Neural cell (in vitro differentiated cells): Measurements from ENCODE around the gene TMEM89. TPM values are rescaled to one million over a fixed set of nuclear protein-coding genes. Genes with fewer than 3 reads are reported as not detected.

Experiments used
- H2AFZ ChIP-seq: fragments of 200-600, 300-800 bp; sonication (generic), shearing (Covaris generic); 2 replicates; pipeline ENCODE4 v1.6.0; 2014; ENCODE audit warnings: low read depth, mild to moderate bottlenecking, antibody characterized with exemption, low read length, moderate library complexity
- H3F3A ChIP-seq: fragments of 200-600 bp; shearing (Covaris generic); 2 replicates; pipeline ENCODE4 v1.6.1; 2016; ENCODE audit warnings: mild to moderate bottlenecking, moderate library complexity, mixed read lengths, antibody characterized with exemption, low read length; ENCODE audit not compliant: insufficient read depth, poor library complexity, severe bottlenecking
- H3K27ac ChIP-seq: fragments of 200-600, 300-800 bp; sonication (generic), shearing (Covaris generic); 2 replicates; pipeline ENCODE4 v1.5.1; 2014; ENCODE audit warnings: mild to moderate bottlenecking, low read length, moderate library complexity
- H3K27me3 ChIP-seq: fragments of 300-800, 200-600 bp; sonication (generic), shearing (Covaris generic); 2 replicates; pipeline ENCODE4 v1.6.0; 2014; ENCODE audit warnings: mild to moderate bottlenecking, low read depth, low read length, moderate library complexity; ENCODE audit not compliant: insufficient read depth
- H3K36me3 ChIP-seq: fragments of 300-800, 200-600 bp; sonication (generic), shearing (Covaris generic); 2 replicates; pipeline ENCODE4 v1.5.1; 2014; ENCODE audit warnings: mild to moderate bottlenecking, antibody characterized with exemption, low read length, moderate library complexity; ENCODE audit not compliant: insufficient read depth
- H3K4me2 ChIP-seq: fragments of 300-800, 200-600 bp; sonication (generic), shearing (Covaris generic); 2 replicates; pipeline ENCODE4 v1.6.0; 2014; ENCODE audit warnings: mild to moderate bottlenecking, low read length
- H3K4me3 ChIP-seq: fragments of 300-800, 200-600 bp; sonication (generic), shearing (Covaris generic); 2 replicates; pipeline ENCODE4 v1.5.1; 2014; ENCODE audit warnings: mild to moderate bottlenecking, low read length, moderate library complexity
- H3K79me2 ChIP-seq: fragments of 200-600 bp; shearing (Covaris generic); replicated peaks from 2 replicates; pipeline ENCODE4 v1.6.0; 2014; ENCODE audit warnings: mild to moderate bottlenecking, low read length, moderate library complexity; ENCODE audit not compliant: insufficient read depth
- H3K9ac ChIP-seq: fragments of 300-800, 200-600 bp; sonication (generic), shearing (Covaris generic); 2 replicates; pipeline ENCODE4 v1.6.1; 2016; ENCODE audit warnings: mild to moderate bottlenecking, low read length, mixed read lengths
- H3K9me2 ChIP-seq: fragments of 200-600 bp; shearing (Covaris generic); 2 replicates; pipeline ENCODE4 v1.6.1; 2016; ENCODE audit warnings: mild to moderate bottlenecking, low read length, mixed read lengths; ENCODE audit not compliant: insufficient read depth
- H3K9me3 ChIP-seq: fragments of 200-600, 300-800 bp; sonication (generic), shearing (Covaris generic); 2 replicates; pipeline ENCODE4 v1.6.1; 2016; ENCODE audit warnings: mild to moderate bottlenecking, mixed run types, low read length, moderate library complexity, mixed read lengths
- H4K20me1 ChIP-seq: fragments of 200-600 bp; shearing (Covaris generic); 2 replicates; pipeline ENCODE4 v1.6.1; 2016; ENCODE audit warnings: mild to moderate bottlenecking, mixed run types; ENCODE audit not compliant: insufficient read depth
- CTCF ChIP-seq: fragments of 450-650 bp; IDR thresholded peaks from 2 replicates; pipeline ENCODE4 v1.5.1; 2014; ENCODE audit warnings: antibody characterized with exemption, mild to moderate bottlenecking, moderate library complexity; ENCODE audit not compliant: poor library complexity, severe bottlenecking
- EP300 ChIP-seq: fragments of 450-650 bp; conservative IDR thresholded peaks from 2 replicates; pipeline ENCODE4 v1.6.1; 2014; ENCODE audit warnings: antibody characterized with exemption, mild to moderate bottlenecking, moderate library complexity; ENCODE audit not compliant: poor library complexity, severe bottlenecking
- EZH2 ChIP-seq: fragments of 200-600, 300-800 bp; shearing (Covaris generic), sonication (generic); IDR thresholded peaks from 2 replicates; pipeline ENCODE4 v1.6.1; 2014; ENCODE audit warnings: antibody characterized with exemption, low read length, borderline replicate concordance, mild to moderate bottlenecking; ENCODE audit not compliant: insufficient read depth, poor library complexity, severe bottlenecking
- MXI1 ChIP-seq: fragments of 450-650 bp; conservative IDR thresholded peaks from 2 replicates; pipeline ENCODE4 v1.6.1; 2014; ENCODE audit warnings: antibody characterized with exemption, mild to moderate bottlenecking; ENCODE audit not compliant: poor library complexity, severe bottlenecking
- POLR2AphosphoS5 ChIP-seq: IDR thresholded peaks from 2 replicates; pipeline ENCODE4 v1.6.1; 2012
- RAD21 ChIP-seq: fragments of 450-650 bp; conservative IDR thresholded peaks from 2 replicates; pipeline ENCODE4 v1.6.1; 2014; ENCODE audit warnings: antibody characterized with exemption, mild to moderate bottlenecking, moderate library complexity
- REST ChIP-seq: IDR thresholded peaks from 2 replicates; pipeline ENCODE4 v1.6.1; 2012; ENCODE audit warnings: borderline replicate concordance
- SMC3 ChIP-seq: fragments of 450-650 bp; conservative IDR thresholded peaks from 2 replicates; pipeline ENCODE4 v1.6.1; 2014; ENCODE audit warnings: antibody characterized with exemption, mild to moderate bottlenecking, moderate library complexity; ENCODE audit not compliant: poor library complexity
- TAF1 ChIP-seq: IDR thresholded peaks from 2 replicates; pipeline ENCODE4 v1.6.1; 2012; ENCODE audit warnings: low read depth
- polyA plus RNA-seq: library from polyadenylated mRNA; depleted of rRNA; stranded (reverse); fragments of >200 nt; gene quantifications from 2 replicates; pipeline ENCODE4 v1.2.3, GENCODE V29; 2014

The TMEM89 gene
- polyA plus RNA-seq, 1 donor from 2014 or later, result 0.52 TPM

GRCh38 chr3:48630407-48630806 is 8.8 kb upstream of the TMEM89 start:
- no peak overlapping the region for H3K9ac ChIP-seq
- no peaks in the 10 kb centered on the region for H4K20me1 ChIP-seq
- H3K36me3 ChIP-seq, result no peaks in the 10 kb centered on the region
- no peaks in the 10 kb centered on the region for H3K9me2 ChIP-seq
- no peak overlapping the region for H2AFZ ChIP-seq
- no peak overlapping the region for H3K4me2 ChIP-seq
- H3K4me3 ChIP-seq, result no peak overlapping the region
- H3K79me2 ChIP-seq, result no peaks in the 10 kb centered on the region
- no peaks in the 10 kb centered on the region for H3F3A ChIP-seq
- H3K27me3 ChIP-seq, result no peaks in the 10 kb centered on the region
- no peak overlapping the region for H3K27ac ChIP-seq
- no peak for TF ChIP-seq EZH2
- no peak for TF ChIP-seq EP300
- no peak for TF ChIP-seq REST
- TF ChIP-seq SMC3, result no peak
- TF ChIP-seq RAD21, result no peak
- TF ChIP-seq CTCF, result no peak
- H3K9me3 ChIP-seq, result no peaks in the 10 kb centered on the region

- Histone ChIP-seq H3K9me2 (no peaks in the 10 kb centered on the region), H3K79me2 (no peaks in the 10 kb centered on the region), H3K4me2 (no peak overlapping the region), H2AFZ (no peak overlapping the region), H4K20me1 (no peaks in the 10 kb centered on the region), H3K27ac (no peak overlapping the region), H3K4me3 (no peak overlapping the region), H3K27me3 (no peaks in the 10 kb centered on the region), H3K9me3 (no peaks in the 10 kb centered on the region), H3K36me3 (no peaks in the 10 kb centered on the region), H3F3A (no peaks in the 10 kb centered on the region), H3K9ac (no peak overlapping the region)
- no peak for TF ChIP-seq REST
- no peak for TF ChIP-seq RAD21
- TF ChIP-seq EZH2, result no peak
- TF ChIP-seq SMC3, result no peak
- no peak for TF ChIP-seq EP300
- no peak for TF ChIP-seq POLR2AphosphoS5
- no peak for TF ChIP-seq TAF1
- TF ChIP-seq MXI1, result no peak
These were observed 8.3 kb upstream of the TMEM89 start for GRCh38 chr3:48629894-48630293.
